Measurements from ENCODE around the gene ACYP2.
"Not testable (repeated sequence)": the region's sequence is repeated elsewhere in the genome, so short reads cannot be mapped to it uniquely, and the experiment has no call there.

Gene ACYP2

GRCh38 chr2:54096141-54096540 lies 19.3 kb upstream of the ACYP2 start:
- in situ Hi-C loops (cut with MboI; ENCODE audit: low sequenced_read_pairs), result not testable (repeated sequence)

GRCh38 chr2:54097124-54097523 lies 18.3 kb upstream of the ACYP2 start:
- in situ Hi-C loops (cut with MboI; ENCODE audit: low sequenced_read_pairs), result no loop called here

- in situ Hi-C loops (cut with MboI; ENCODE audit: low sequenced_read_pairs), result no loop called here
Measured at GRCh38 chr2:54099370-54099769, 16.0 kb upstream of the ACYP2 start.

- in situ Hi-C loops (cut with MboI; ENCODE audit: low sequenced_read_pairs), result loop anchor here (25.0 kb wide), 1 partner anchor 412 kb away; no protein-coding TSS in a partner anchor
Measured at GRCh38 chr2:54099829-54100585, 15.4 kb upstream of the ACYP2 start.

- in situ Hi-C loops (cut with MboI; ENCODE audit: low sequenced_read_pairs), result loop anchor here (25.0 kb wide), 1 partner anchor 412 kb away; no protein-coding TSS in a partner anchor
Measured at GRCh38 chr2:54100772-54101171, 14.6 kb upstream of the ACYP2 start.

- in situ Hi-C loops (cut with MboI; ENCODE audit: low sequenced_read_pairs), result loop anchor here (25.0 kb wide), 1 partner anchor 409 kb away; no protein-coding TSS in a partner anchor
Measured at GRCh38 chr2:54103454-54104314, 11.7 kb upstream of the ACYP2 start.

- in situ Hi-C loops (cut with MboI; ENCODE audit: low sequenced_read_pairs), result loop anchor here (25.0 kb wide), 1 partner anchor 405 kb away; no protein-coding TSS in a partner anchor
Measured at GRCh38 chr2:54106631-54107454, 8.6 kb upstream of the ACYP2 start.

GRCh38 chr2:54107455-54107764 lies 8.0 kb upstream of the ACYP2 start:
- in situ Hi-C loops (cut with MboI; ENCODE audit: low sequenced_read_pairs), result loop anchor here (25.0 kb wide), 1 partner anchor 405 kb away; no protein-coding TSS in a partner anchor

GRCh38 chr2:54107903-54108615 lies 7.4 kb upstream of the ACYP2 start:
- in situ Hi-C loops (cut with MboI; ENCODE audit: low sequenced_read_pairs), result loop anchor here (25.0 kb wide), 1 partner anchor 404 kb away; no protein-coding TSS in a partner anchor

- in situ Hi-C loops (cut with MboI; ENCODE audit: low sequenced_read_pairs), result loop anchor here (25.0 kb wide), 1 partner anchor 402 kb away; no protein-coding TSS in a partner anchor
Measured at GRCh38 chr2:54109848-54110247, 5.6 kb upstream of the ACYP2 start.

GRCh38 chr2:54114479-54114878 lies 936 bp upstream of the ACYP2 start:
- in situ Hi-C loops (cut with MboI; ENCODE audit: low sequenced_read_pairs), result loop anchor here (25.0 kb wide), 1 partner anchor 398 kb away; no protein-coding TSS in a partner anchor

- in situ Hi-C loops (cut with MboI; ENCODE audit: low sequenced_read_pairs), result loop anchor here (25.0 kb wide), 1 partner anchor 397 kb away; no protein-coding TSS in a partner anchor
Measured at GRCh38 chr2:54114936-54115283, 505 bp upstream of the ACYP2 start.

- in situ Hi-C loops (cut with MboI; ENCODE audit: low sequenced_read_pairs), result loop anchor here (25.0 kb wide), 1 partner anchor 396 kb away; no protein-coding TSS in a partner anchor
Measured at GRCh38 chr2:54116598-54116997, 1.2 kb downstream of the ACYP2 start.

GRCh38 chr2:54120950-54121349 lies 5.5 kb downstream of the ACYP2 start:
- in situ Hi-C loops (cut with MboI; ENCODE audit: low sequenced_read_pairs), result loop anchor here (25.0 kb wide), 1 partner anchor 391 kb away; no protein-coding TSS in a partner anchor

- in situ Hi-C loops (cut with MboI; ENCODE audit: low sequenced_read_pairs), result loop anchor here (25.0 kb wide), 1 partner anchor 390 kb away; no protein-coding TSS in a partner anchor
Measured at GRCh38 chr2:54122171-54122935, 6.9 kb downstream of the ACYP2 start.

GRCh38 chr2:54122939-54123338 lies 7.5 kb downstream of the ACYP2 start:
- in situ Hi-C loops (cut with MboI; ENCODE audit: low sequenced_read_pairs), result loop anchor here (25.0 kb wide), 1 partner anchor 389 kb away; no protein-coding TSS in a partner anchor

- in situ Hi-C loops (cut with MboI; ENCODE audit: low sequenced_read_pairs), result not testable (repeated sequence)
Measured at GRCh38 chr2:54127174-54127573, 11.8 kb downstream of the ACYP2 start.

- in situ Hi-C loops (cut with MboI; ENCODE audit: low sequenced_read_pairs), result no loop called here
Measured at GRCh38 chr2:54133056-54133455, 17.6 kb downstream of the ACYP2 start.

- in situ Hi-C loops (cut with MboI; ENCODE audit: low sequenced_read_pairs), result no loop called here
Measured at GRCh38 chr2:54139210-54139609, 23.8 kb downstream of the ACYP2 start.

Measured in HL-60/S4 treated with phorbol 12-myristate 13-acetate at 8.2 ng/mL for 4 days and 3 days (cell line).